ENCODE results near the gene ADH4. TPM values are rescaled to one million over a fixed set of nuclear protein-coding genes. Genes with fewer than 3 reads are reported as not detected.

ADH4 gene
- total and polyA plus RNA-seq, 2 of the 4 experiments (the other 2 are of a cell fraction): not detected

DNA sequence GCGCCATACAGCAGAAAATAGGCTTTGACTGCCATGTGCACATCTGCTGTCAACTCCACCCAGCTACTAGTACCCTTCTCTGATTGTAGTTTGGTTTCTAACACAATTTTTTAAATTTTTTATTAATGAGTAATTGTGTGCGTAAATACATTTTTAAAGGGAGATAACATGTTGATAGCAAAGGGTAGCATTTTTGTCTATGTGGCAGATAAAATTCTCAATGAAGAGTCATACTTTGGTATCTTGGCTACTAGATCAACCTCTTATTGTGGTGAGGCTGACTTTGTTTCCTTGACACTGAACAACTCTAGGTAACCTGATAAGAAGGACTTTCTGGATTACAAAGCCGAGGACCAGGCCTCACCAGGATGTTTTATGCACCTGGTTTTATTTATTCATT is 9.5 kb downstream of the ADH4 start:
- Histone ChIP-seq H3K9me1 (ENCODE audit: insufficient read depth, low read length) (no peaks in the 10 kb centered on the region), H3K4me2 (ENCODE audit: low read depth, low read length) (no peak overlapping the region), H3K23ac (ENCODE audit: low read depth, low read length) (no peak overlapping the region), H4K91ac (ENCODE audit: insufficient read depth, low read depth, low read length) (no peak overlapping the region), H3K9ac (ENCODE audit: low read depth, low read length) (no peak overlapping the region), H4K20me1 (ENCODE audit: insufficient read depth, low read length) (no peaks in the 10 kb centered on the region), H3K79me1 (ENCODE audit: low read depth in 1 of 2, low read length in 2 of 2) (no peaks in the 10 kb centered on the region), H2AK9ac (replicated peaks; ENCODE audit: low read depth, low read length, poor library complexity) (no peak overlapping the region), H3K4me1 (ENCODE audit: control insufficient read depth, insufficient read depth, low read length) (no peaks in the 10 kb centered on the region), H2BK5ac (ENCODE audit: low read depth, low read length, poor library complexity, severe bottlenecking) (no peak overlapping the region), H3K27ac (ENCODE audit: insufficient read depth, low read length) (no peak overlapping the region), H2AFZ (replicated peaks; ENCODE audit: low read length, poor library complexity) (no peak overlapping the region), H3K36me3 (ENCODE audit: control insufficient read depth, insufficient read depth, low read length) (no peaks in the 10 kb centered on the region), H2AK5ac (ENCODE audit: low read depth, low read length) (no peak overlapping the region), H3K18ac (ENCODE audit: low read depth, low read length) (no peak overlapping the region), H3K4ac (ENCODE audit: low read depth, low read length) (no peak overlapping the region), H2BK15ac (ENCODE audit: low read depth, low read length) (no peak overlapping the region), H4K8ac (ENCODE audit: low read depth in 2 of 2, low read length in 2 of 2) (no peak overlapping the region), H3K14ac (replicated peaks; ENCODE audit: low read depth, low read length) (no peak overlapping the region), H3K56ac (ENCODE audit: extremely low read depth, insufficient read depth, low read length) (no peak overlapping the region), H2BK20ac (ENCODE audit: low read depth, low read length) (no peak overlapping the region), H3K4me3 (ENCODE audit: insufficient read depth, low read depth, low read length) (no peak overlapping the region), H2BK120ac (ENCODE audit: low read depth, low read length) (no peak overlapping the region), H4K5ac (ENCODE audit: low read depth, low read length) (no peak overlapping the region), H3K9me3 (ENCODE audit: control insufficient read depth, insufficient read depth, low read length) (no peaks in the 10 kb centered on the region), H3K27me3 (ENCODE audit: control insufficient read depth, insufficient read depth, low read length) (no peaks in the 10 kb centered on the region)
- DNase-seq (no peak), ATAC-seq (ENCODE audit: low read depth) (no peak)
- ChIA-PET POLR2A (ENCODE audit: unreplicated experiment) (no interaction called here), CTCF (no interaction called here)
- intact Hi-C loops (cut with micrococcal nuclease): no loop called here
- 57 to 100% methylated on average over 1 of the region's 3 CpGs for WGBS, 2 experiments (ENCODE audit: extremely low coverage in 2 of 2, insufficient read length in 1 of 2)
- TF ChIP-seq MAFK (IDR thresholded peaks at IDR 0.05; ENCODE audit: low read depth, low read length): no peak
- TF ChIP-seq MAZ (IDR thresholded peaks at IDR 0.05; ENCODE audit: borderline replicate concordance, low read depth, low read length): no peak
- TF ChIP-seq RAD21 (IDR thresholded peaks at IDR 0.05; ENCODE audit: low read length): no peak
- no peak for TF ChIP-seq BHLHE40 (IDR thresholded peaks at IDR 0.05; ENCODE audit: low read depth, low read length)
- no peak for TF ChIP-seq FOS (IDR thresholded peaks at IDR 0.05; ENCODE audit: low read depth, low read length)
- TF ChIP-seq, protein P1, sequence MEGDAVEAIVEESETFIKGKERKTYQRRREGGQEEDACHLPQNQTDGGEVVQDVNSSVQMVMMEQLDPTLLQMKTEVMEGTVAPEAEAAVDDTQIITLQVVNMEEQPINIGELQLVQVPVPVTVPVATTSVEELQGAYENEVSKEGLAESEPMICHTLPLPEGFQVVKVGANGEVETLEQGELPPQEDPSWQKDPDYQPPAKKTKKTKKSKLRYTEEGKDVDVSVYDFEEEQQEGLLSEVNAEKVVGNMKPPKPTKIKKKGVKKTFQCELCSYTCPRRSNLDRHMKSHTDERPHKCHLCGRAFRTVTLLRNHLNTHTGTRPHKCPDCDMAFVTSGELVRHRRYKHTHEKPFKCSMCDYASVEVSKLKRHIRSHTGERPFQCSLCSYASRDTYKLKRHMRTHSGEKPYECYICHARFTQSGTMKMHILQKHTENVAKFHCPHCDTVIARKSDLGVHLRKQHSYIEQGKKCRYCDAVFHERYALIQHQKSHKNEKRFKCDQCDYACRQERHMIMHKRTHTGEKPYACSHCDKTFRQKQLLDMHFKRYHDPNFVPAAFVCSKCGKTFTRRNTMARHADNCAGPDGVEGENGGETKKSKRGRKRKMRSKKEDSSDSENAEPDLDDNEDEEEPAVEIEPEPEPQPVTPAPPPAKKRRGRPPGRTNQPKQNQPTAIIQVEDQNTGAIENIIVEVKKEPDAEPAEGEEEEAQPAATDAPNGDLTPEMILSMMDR (conservative IDR thresholded peaks at IDR 0.05; ENCODE audit: low read depth, low read length): no peak
- TF ChIP-seq SMC3 (IDR thresholded peaks at IDR 0.05; ENCODE audit: low read depth, low read length): no peak
- TF ChIP-seq, protein P2, sequence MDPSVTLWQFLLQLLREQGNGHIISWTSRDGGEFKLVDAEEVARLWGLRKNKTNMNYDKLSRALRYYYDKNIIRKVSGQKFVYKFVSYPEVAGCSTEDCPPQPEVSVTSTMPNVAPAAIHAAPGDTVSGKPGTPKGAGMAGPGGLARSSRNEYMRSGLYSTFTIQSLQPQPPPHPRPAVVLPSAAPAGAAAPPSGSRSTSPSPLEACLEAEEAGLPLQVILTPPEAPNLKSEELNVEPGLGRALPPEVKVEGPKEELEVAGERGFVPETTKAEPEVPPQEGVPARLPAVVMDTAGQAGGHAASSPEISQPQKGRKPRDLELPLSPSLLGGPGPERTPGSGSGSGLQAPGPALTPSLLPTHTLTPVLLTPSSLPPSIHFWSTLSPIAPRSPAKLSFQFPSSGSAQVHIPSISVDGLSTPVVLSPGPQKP (IDR thresholded peaks at IDR 0.05; ENCODE audit: borderline replicate concordance, low read depth, low read length): no peak
- no peak for TF ChIP-seq CHD1 (IDR thresholded peaks at IDR 0.05; ENCODE audit: low read depth, low read length)
- no peak for TF ChIP-seq MXI1 (IDR thresholded peaks at IDR 0.05; ENCODE audit: borderline replicate concordance, low read depth, low read length)
- no peak for TF ChIP-seq CEBPB (IDR thresholded peaks at IDR 0.05; ENCODE audit: low read depth, low read length)
- no peak for TF ChIP-seq POLR2A (IDR thresholded peaks at IDR 0.05; ENCODE audit: low read depth, low read length)
- TF ChIP-seq NFE2L2 (IDR thresholded peaks at IDR 0.05; ENCODE audit: low read depth, low read length): no peak
- BruUV-seq (replicated peaks): no TSS peak
- dilution Hi-C loops (cut with HindIII; ENCODE audit: low sequenced_read_pairs, unreplicated experiment): no loop called here
- in situ Hi-C loops (cut with MboI; ENCODE audit: low sequenced_read_pairs): no loop called here

Measured in IMR-90 (cell line).